HFFc6 (cell line): ENCODE data around the gene NPHS1. TPM values are rescaled to one million over a fixed set of nuclear protein-coding genes. Genes with fewer than 3 reads are reported as not detected.

Experiments used
- DNase-seq: peaks from one replicate; pipeline ENCODE4 v3.0.0-alpha.2; 2018
- H3K27ac Mint-ChIP-seq: 2 replicates; pipeline ENCODE4 v1.8.0; 2020; ENCODE audit warnings: mild to moderate bottlenecking, mixed read lengths
- H3K27me3 Mint-ChIP-seq: 2 replicates; pipeline ENCODE4 v1.8.0; 2021; ENCODE audit warnings: mild to moderate bottlenecking, moderate library complexity, mixed read lengths; ENCODE audit not compliant: insufficient read depth
- H3K36me3 Mint-ChIP-seq: 2 replicates; pipeline ENCODE4 v1.8.0; 2021; ENCODE audit warnings: low read depth, mixed read lengths
- H3K4me1 Mint-ChIP-seq: 2 replicates; pipeline ENCODE4 v1.8.0; 2020; ENCODE audit warnings: low read depth, mixed read lengths
- H3K4me3 Mint-ChIP-seq: 2 replicates; pipeline ENCODE4 v1.8.0; 2020; ENCODE audit warnings: mild to moderate bottlenecking, moderate library complexity, mixed read lengths
- H3K9me3 Mint-ChIP-seq: 2 replicates; pipeline ENCODE4 v1.8.0; 2020; ENCODE audit warnings: mild to moderate bottlenecking, mixed read lengths
- CTCF ChIP-seq: fragments of 200-600 bp; sonication (generic); IDR thresholded peaks from 2 replicates; pipeline ENCODE4 v1.5.0; 2021; ENCODE audit warnings: antibody characterized with exemption, mild to moderate bottlenecking
- long read RNA-seq: library from polyadenylated mRNA; unstranded; transcript quantifications from one replicate; pipeline ENCODE4 v2.0.0, GENCODE V29; 2019
- total RNA-seq, 6 experiments: library from RNA; stranded (reverse); fragmentation: NEBNext Ultra II Directional; extraction: Animal tissue kit (Norgen Biotek cat#: 25700); gene quantifications; 2 replicates in 1 of 6; 3 replicates in 5 of 6; pipeline ENCODE4 v1.2.3, GENCODE V29; 2021

Gene NPHS1
- not detected for total RNA-seq
- long read RNA-seq: 0 reads

- peaks cover 6% of the 10 kb centered on the region; the same call in 1 of the 2 replicates for H3K4me1 Mint-ChIP-seq
- no peak for DNase-seq
- H3K27me3 Mint-ChIP-seq: peaks cover 55% of the 10 kb centered on the region
- no peak within 1 kb of the TSS for H3K4me3 Mint-ChIP-seq
- H3K27ac Mint-ChIP-seq: no peak within 1 kb of the TSS
- no peaks in the 10 kb centered on the region for H3K36me3 Mint-ChIP-seq
- H3K9me3 Mint-ChIP-seq: no peaks in the 10 kb centered on the region
- TF ChIP-seq CTCF: no peak
These were observed at the start of gene NPHS1 for GRCh38 chr19:35852029-35852780. Gene NPHS1, minus strand, starts transcription at chr19:35852504. Its CDS starts 667 bp downstream, at chr19:35851837.

GRCh38 chr19:35901055-35901644 lies 48.8 kb upstream of the NPHS1 start:
- DNase-seq: peak; percentile 79
- peak overlapping the region; percentile 91 for H3K27ac Mint-ChIP-seq
- H3K4me3 Mint-ChIP-seq: peak overlapping the region; percentile 95
- no peaks in the 10 kb centered on the region for H3K36me3 Mint-ChIP-seq
- no peak for TF ChIP-seq CTCF
- no peaks in the 10 kb centered on the region for H3K9me3 Mint-ChIP-seq
- H3K27me3 Mint-ChIP-seq: peaks cover 2% of the 10 kb centered on the region; the same call in 1 of the 2 replicates
- peaks cover 51% of the 10 kb centered on the region for H3K4me1 Mint-ChIP-seq

GRCh38 chr19:35899547-35900214 lies 47.4 kb upstream of the NPHS1 start:
- DNase-seq: peak; percentile 41
- Mint-ChIP-seq H3K9me3 (no peaks in the 10 kb centered on the region), H3K4me3 (peak overlapping the region; percentile 95), H3K27ac (peak overlapping the region; percentile 90), H3K27me3 (peaks cover 2% of the 10 kb centered on the region; the same call in 1 of the 2 replicates), H3K4me1 (peaks cover 43% of the 10 kb centered on the region), H3K36me3 (no peaks in the 10 kb centered on the region)
- no peak for TF ChIP-seq CTCF

GRCh38 chr19:35898499-35898809 lies 46.1 kb upstream of the NPHS1 start:
- H3K27me3 Mint-ChIP-seq: peaks cover 2% of the 10 kb centered on the region; the same call in 1 of the 2 replicates
- no peak for TF ChIP-seq CTCF
- peaks cover 33% of the 10 kb centered on the region for H3K4me1 Mint-ChIP-seq
- DNase-seq: no peak
- no peaks in the 10 kb centered on the region for H3K36me3 Mint-ChIP-seq
- no peaks in the 10 kb centered on the region for H3K9me3 Mint-ChIP-seq
- peak overlapping the region; percentile 95 for H3K4me3 Mint-ChIP-seq
- H3K27ac Mint-ChIP-seq: peak overlapping the region; percentile 90

GRCh38 chr19:35897706-35898451 lies 45.6 kb upstream of the NPHS1 start:
- H3K27ac Mint-ChIP-seq: no peak overlapping the region
- no peaks in the 10 kb centered on the region; the same call in none of the 2 replicates for H3K27me3 Mint-ChIP-seq
- H3K4me3 Mint-ChIP-seq: peak overlapping the region; percentile 95
- H3K36me3 Mint-ChIP-seq: peaks cover 5% of the 10 kb centered on the region; the same call in 1 of the 2 replicates
- no peaks in the 10 kb centered on the region for H3K9me3 Mint-ChIP-seq
- DNase-seq: no peak
- TF ChIP-seq CTCF: no peak
- peaks cover 32% of the 10 kb centered on the region for H3K4me1 Mint-ChIP-seq
